HEK293T (cell line): ENCODE data around the gene SORCS3.

Experiments
- CTCF ChIA-PET: fragments of 350-600 bp; formaldehyde crosslinking; extraction: SDS; loops from one replicate; lab custom pipeline; 2021; ENCODE audit warnings: antibody characterized with exemption, inconsistent platforms; lab: Yijun Ruan, JAX
- POLR2A ChIA-PET: fragments of 350-600 bp; formaldehyde crosslinking; extraction: SDS; loops from one replicate; lab custom pipeline; 2020; ENCODE audit warnings: antibody characterized with exemption, inconsistent platforms; lab: Yijun Ruan, JAX
- DNase-seq: peaks from one replicate; pipeline ENCODE4 v3.0.0; 2012; ENCODE audit warnings: mixed read lengths; ENCODE audit errors: extremely low spot score
- ARNT ChIP-seq: fragments of 450-650 bp; IDR thresholded peaks from 2 replicates; pipeline ENCODE4 v1.6.1; 2017; ENCODE audit warnings: mild to moderate bottlenecking
- BHLHE40 ChIP-seq: fragments of 450-650 bp; IDR thresholded peaks from 2 replicates; pipeline ENCODE4 v1.6.1; 2016; ENCODE audit warnings: mild to moderate bottlenecking, moderate library complexity, borderline replicate concordance
- CTBP1 ChIP-seq: fragments of 450-650 bp; IDR thresholded peaks from 2 replicates; pipeline ENCODE4 v1.6.1; 2016; ENCODE audit warnings: borderline replicate concordance
- ELF4 ChIP-seq: fragments of 450-650 bp; IDR thresholded peaks from 2 replicates; pipeline ENCODE4 v1.6.1; 2017; ENCODE audit warnings: antibody characterized with exemption
- FOXA1 ChIP-seq: fragments of 450-650 bp; IDR thresholded peaks from 2 replicates; pipeline ENCODE4 v1.6.1; 2016; ENCODE audit warnings: mild to moderate bottlenecking
- FOXK2 ChIP-seq: fragments of 450-650 bp; IDR thresholded peaks from 2 replicates; pipeline ENCODE4 v1.6.1; 2016; ENCODE audit warnings: mild to moderate bottlenecking
- FOXM1 ChIP-seq: fragments of 450-650 bp; IDR thresholded peaks from 2 replicates; pipeline ENCODE4 v1.6.1; 2017; ENCODE audit warnings: mild to moderate bottlenecking, borderline replicate concordance
- HDGF ChIP-seq: fragments of 450-650 bp; IDR thresholded peaks from 2 replicates; pipeline ENCODE4 v1.6.1; 2017; ENCODE audit warnings: antibody characterized with exemption, borderline replicate concordance
- L3MBTL2 ChIP-seq: fragments of 450-650 bp; conservative IDR thresholded peaks from 2 replicates; pipeline ENCODE4 v1.6.1; 2016; ENCODE audit warnings: mild to moderate bottlenecking
- LEF1 ChIP-seq: fragments of 450-650 bp; IDR thresholded peaks from 2 replicates; pipeline ENCODE4 v1.6.1; 2017; ENCODE audit warnings: mild to moderate bottlenecking, borderline replicate concordance
- NFRKB ChIP-seq: fragments of 450-650 bp; IDR thresholded peaks from 2 replicates; pipeline ENCODE4 v1.6.1; 2016; ENCODE audit warnings: mild to moderate bottlenecking, moderate library complexity
- SP1 ChIP-seq: fragments of 450-650 bp; IDR thresholded peaks from 2 replicates; pipeline ENCODE4 v1.6.1; 2017
- SUZ12 ChIP-seq: fragments of 450-650 bp; IDR thresholded peaks from 2 replicates; pipeline ENCODE4 v1.6.1; 2016; ENCODE audit warnings: mild to moderate bottlenecking
- TARDBP ChIP-seq: fragments of 450-650 bp; IDR thresholded peaks from 2 replicates; pipeline ENCODE4 v1.6.1; 2016
- ZNF384 ChIP-seq: fragments of 450-650 bp; IDR thresholded peaks from 2 replicates; pipeline ENCODE4 v1.6.1; 2016
- TF ChIP-seq, protein P1 (sequence below): fragments of 450-650 bp; IDR thresholded peaks from 2 replicates; pipeline ENCODE4 v1.6.1; 2016

SORCS3 gene

GRCh38 chr10:104734433-104734832, 93.3 kb downstream of the SORCS3 start:
- ChIA-PET POLR2A (no interaction called here), CTCF (interaction anchor here (0.6 kb wide), 1 partner anchor 25 kb away, joined by 3 read pairs; no protein-coding TSS in a partner anchor)
- DNase-seq, result no peak
- no peak for TF ChIP-seq ZNF384
- no peak for TF ChIP-seq FOXM1
- no peak for TF ChIP-seq SP1
- no peak for TF ChIP-seq CTBP1
- no peak for TF ChIP-seq ELF4
- TF ChIP-seq FOXK2, result no peak
- TF ChIP-seq, protein P1, sequence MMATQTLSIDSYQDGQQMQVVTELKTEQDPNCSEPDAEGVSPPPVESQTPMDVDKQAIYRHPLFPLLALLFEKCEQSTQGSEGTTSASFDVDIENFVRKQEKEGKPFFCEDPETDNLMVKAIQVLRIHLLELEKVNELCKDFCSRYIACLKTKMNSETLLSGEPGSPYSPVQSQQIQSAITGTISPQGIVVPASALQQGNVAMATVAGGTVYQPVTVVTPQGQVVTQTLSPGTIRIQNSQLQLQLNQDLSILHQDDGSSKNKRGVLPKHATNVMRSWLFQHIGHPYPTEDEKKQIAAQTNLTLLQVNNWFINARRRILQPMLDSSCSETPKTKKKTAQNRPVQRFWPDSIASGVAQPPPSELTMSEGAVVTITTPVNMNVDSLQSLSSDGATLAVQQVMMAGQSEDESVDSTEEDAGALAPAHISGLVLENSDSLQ, result no peak
- no peak for TF ChIP-seq LEF1
- no peak for TF ChIP-seq BHLHE40
- no peak for TF ChIP-seq ARNT
- TF ChIP-seq TARDBP, result no peak
- TF ChIP-seq FOXA1, result no peak

DNA sequence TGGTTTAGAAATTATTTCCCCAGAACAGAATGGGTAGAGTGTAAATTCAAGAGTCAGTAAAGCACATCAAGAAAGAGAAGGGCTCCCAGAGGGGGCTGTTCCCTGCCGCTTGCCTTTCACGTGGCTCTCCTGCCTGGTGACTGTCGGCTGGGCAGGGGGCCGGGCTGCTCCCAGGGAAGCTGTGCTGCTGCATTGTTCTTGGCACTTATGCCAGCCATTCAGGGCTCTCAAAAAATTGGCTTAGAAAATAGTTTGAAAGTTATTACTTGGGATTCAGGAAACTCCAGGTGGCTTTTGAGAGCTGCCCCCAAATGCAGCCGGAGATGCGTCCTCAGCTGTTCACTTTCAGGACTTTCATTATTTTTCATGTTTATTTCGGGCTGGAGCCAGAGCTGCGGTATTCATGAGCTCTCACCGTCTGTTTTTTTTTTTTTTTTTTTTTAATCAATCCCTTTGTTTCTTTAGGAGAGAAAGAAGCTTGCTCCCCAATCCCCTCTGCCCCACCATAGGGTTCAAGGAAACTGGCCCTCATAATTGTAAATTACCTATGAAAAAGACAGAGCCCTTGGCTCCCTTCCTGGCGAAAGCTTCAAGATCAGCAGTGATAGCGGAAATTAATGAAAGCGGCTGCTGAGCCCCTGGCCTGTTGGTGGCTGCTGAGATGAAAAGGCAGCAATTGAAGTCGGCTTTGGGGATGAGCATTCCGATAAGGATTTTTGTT, 94.1 kb downstream of the SORCS3 start:
- POLR2A ChIA-PET, result no interaction called here
- CTCF ChIA-PET, result no interaction called here
- TF ChIP-seq FOXM1 (no peak), ARNT (no peak)
- no peak for DNase-seq

DNA sequence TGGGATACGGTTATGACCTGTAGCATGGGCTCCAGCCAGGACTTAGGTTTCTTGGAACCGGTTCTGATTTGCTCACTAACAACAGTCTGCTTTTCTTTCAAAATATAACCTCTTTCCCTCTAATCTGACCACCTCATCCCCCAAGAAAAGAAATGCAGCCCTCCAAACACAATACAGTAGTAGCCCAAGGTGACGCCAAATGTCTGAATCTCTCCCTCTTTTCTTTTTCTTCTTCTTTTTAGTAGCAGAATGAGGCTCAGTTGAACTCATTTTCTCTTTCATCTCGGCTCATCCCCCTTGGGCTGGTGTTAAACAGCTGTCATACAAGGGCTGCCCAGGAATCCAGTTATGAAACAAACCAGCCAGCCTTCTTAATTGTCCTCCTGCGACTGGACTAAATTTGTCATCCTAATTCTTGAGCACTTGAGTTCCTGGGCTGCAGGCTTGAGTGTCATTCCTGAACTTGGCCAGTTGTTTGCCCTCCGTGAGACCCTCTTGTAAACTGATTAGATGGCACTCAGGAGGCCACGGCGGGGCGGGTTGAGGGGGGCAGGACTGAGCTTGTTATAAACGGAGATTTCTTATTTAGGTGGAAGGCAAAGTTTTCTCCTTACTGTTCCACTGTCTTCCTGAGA, 94.8 kb downstream of the SORCS3 start:
- TF ChIP-seq FOXM1, result no peak
- no peak for TF ChIP-seq ELF4
- no peak for TF ChIP-seq TARDBP
- TF ChIP-seq SP1, result no peak
- TF ChIP-seq BHLHE40, result no peak
- ChIA-PET POLR2A (no interaction called here), CTCF (no interaction called here)
- DNase-seq, result no peak

- CTCF ChIA-PET, result no interaction called here
Measured at GRCh38 chr10:104741127-104741526, 100.0 kb downstream of the SORCS3 start.

DNA sequence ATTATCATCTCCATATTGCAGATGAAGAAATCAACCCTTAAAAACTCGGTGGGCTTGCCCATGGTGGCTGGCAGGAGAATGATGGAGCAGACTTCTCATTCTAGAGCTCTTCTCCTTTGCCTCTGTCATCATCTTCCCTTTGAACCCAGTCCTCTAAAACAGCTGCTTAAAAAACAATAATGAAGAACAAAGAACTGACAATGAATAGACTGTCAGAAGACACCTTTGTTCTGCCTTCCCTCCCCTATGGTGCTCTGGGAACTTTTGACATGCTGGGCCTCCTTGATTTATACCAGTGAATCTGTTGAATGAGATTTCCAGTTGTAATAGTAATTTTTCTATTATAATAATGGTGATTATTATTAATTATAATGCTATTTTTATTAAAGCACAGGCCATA, 103.0 kb downstream of the SORCS3 start:
- TF ChIP-seq NFRKB, result no peak
- no peak for TF ChIP-seq L3MBTL2
- TF ChIP-seq CTBP1, result no peak
- no peak for TF ChIP-seq SUZ12
- no peak for DNase-seq
- ChIA-PET POLR2A (no interaction called here), CTCF (no interaction called here)

More at GRCh38 chr10:104741127-104741526, 100.0 kb downstream of the SORCS3 start:
- TF ChIP-seq, protein P1, result no peak
- TF ChIP-seq FOXA1 (no peak), LEF1 (no peak), NFRKB (no peak), HDGF (no peak), BHLHE40 (no peak), L3MBTL2 (no peak), ZNF384 (no peak), TARDBP (no peak), FOXK2 (no peak), FOXM1 (no peak)
- DNase-seq, result no peak
- POLR2A ChIA-PET, result no interaction called here

- ChIA-PET POLR2A (no interaction called here), CTCF (no interaction called here)
- no peak for DNase-seq
- TF ChIP-seq SUZ12, result no peak
- TF ChIP-seq, protein P1, result no peak
- no peak for TF ChIP-seq SP1
- no peak for TF ChIP-seq ELF4
Measured at GRCh38 chr10:104750291-104750690, 109.2 kb downstream of the SORCS3 start.

GRCh38 chr10:104762793-104763192, 121.7 kb downstream of the SORCS3 start:
- CTCF ChIA-PET, result no interaction called here

More at GRCh38 chr10:104762793-104763192, 121.7 kb downstream of the SORCS3 start:
- no peak for DNase-seq
- POLR2A ChIA-PET, result no interaction called here
- no peak for TF ChIP-seq FOXK2
- no peak for TF ChIP-seq NFRKB
- no peak for TF ChIP-seq HDGF
- TF ChIP-seq SUZ12, result no peak
- no peak for TF ChIP-seq FOXM1
- no peak for TF ChIP-seq SP1
- TF ChIP-seq TARDBP, result no peak
- TF ChIP-seq BHLHE40, result no peak
- TF ChIP-seq L3MBTL2, result no peak
- TF ChIP-seq, protein P1, result no peak
